KMS-11 (cell line): ENCODE measurements around the gene EFTUD2.
"Not testable (repeated sequence)": the region's sequence is repeated elsewhere in the genome, so short reads cannot be mapped to it uniquely, and the experiment has no call there.

Source experiments
- H2AFZ ChIP-seq: fragments of 200-600 bp; sonication (generic); 2 replicates; pipeline ENCODE4 v1.6.1; 2016; ENCODE audit warnings: antibody characterized with exemption, mixed run types, low read depth
- H3K27ac ChIP-seq: fragments of 200-600 bp; sonication (generic); 2 replicates; pipeline ENCODE4 v1.6.1; 2016; ENCODE audit warnings: mild to moderate bottlenecking, mixed run types
- H3K27me3 ChIP-seq: fragments of 200-600 bp; sonication (generic); 2 replicates; pipeline ENCODE4 v1.6.1; 2017; ENCODE audit warnings: mild to moderate bottlenecking, low read depth, mixed run types, moderate library complexity; ENCODE audit not compliant: insufficient read depth
- H3K36me3 ChIP-seq: fragments of 200-600 bp; sonication (generic); 2 replicates; pipeline ENCODE4 v1.6.1; 2017; ENCODE audit warnings: mild to moderate bottlenecking, mixed run types; ENCODE audit not compliant: insufficient read depth
- H3K4me1 ChIP-seq: fragments of 200-600 bp; sonication (generic); 2 replicates; pipeline ENCODE4 v1.6.1; 2016; ENCODE audit warnings: mild to moderate bottlenecking, low read depth, mixed run types; ENCODE audit not compliant: poor library complexity, severe bottlenecking
- H3K4me2 ChIP-seq: fragments of 200-600 bp; sonication (generic); 2 replicates; pipeline ENCODE4 v1.7.0; 2016; ENCODE audit warnings: mild to moderate bottlenecking, mixed run types
- H3K4me3 ChIP-seq: fragments of 200-600 bp; sonication (generic); IDR thresholded peaks from 2 replicates; pipeline ENCODE4 v1.6.1; 2017; ENCODE audit warnings: low read depth, low read length, mixed read lengths; ENCODE audit not compliant: insufficient read depth
- H3K79me2 ChIP-seq: fragments of 200-600 bp; sonication (generic); 2 replicates; pipeline ENCODE4 v1.6.1; 2016; ENCODE audit warnings: low read depth, mixed run types; ENCODE audit not compliant: insufficient read depth
- H3K9ac ChIP-seq: fragments of 200-600 bp; sonication (generic); 2 replicates; pipeline ENCODE4 v1.6.1; 2016; ENCODE audit warnings: mild to moderate bottlenecking, mixed run types
- H4K20me1 ChIP-seq: fragments of 200-600 bp; sonication (generic); 2 replicates; pipeline ENCODE4 v1.6.1; 2016; ENCODE audit warnings: mild to moderate bottlenecking, mixed run types; ENCODE audit not compliant: insufficient read depth
- CTCF ChIP-seq: fragments of 200-600 bp; sonication (generic); conservative IDR thresholded peaks from 2 replicates; pipeline ENCODE4 v1.6.1; 2017; ENCODE audit warnings: low read depth, mild to moderate bottlenecking, antibody characterized with exemption, low read length, moderate library complexity, mixed read lengths

Gene EFTUD2

GRCh38 chr17:44827863-44828262, 71.4 kb downstream of the EFTUD2 start:
- H3K9ac ChIP-seq, result no peak overlapping the region
- no peaks in the 10 kb centered on the region for H3K4me1 ChIP-seq
- no peak overlapping the region for H2AFZ ChIP-seq
- TF ChIP-seq CTCF, result no peak
- H3K4me2 ChIP-seq, result no peak overlapping the region
- no peaks in the 10 kb centered on the region for H3K36me3 ChIP-seq
- H3K27me3 ChIP-seq, result peaks cover 45% of the 10 kb centered on the region
- H4K20me1 ChIP-seq, result no peaks in the 10 kb centered on the region
- no peak overlapping the region for H3K27ac ChIP-seq
- H3K4me3 ChIP-seq, result no peak overlapping the region
- H3K79me2 ChIP-seq, result no peaks in the 10 kb centered on the region

DNA sequence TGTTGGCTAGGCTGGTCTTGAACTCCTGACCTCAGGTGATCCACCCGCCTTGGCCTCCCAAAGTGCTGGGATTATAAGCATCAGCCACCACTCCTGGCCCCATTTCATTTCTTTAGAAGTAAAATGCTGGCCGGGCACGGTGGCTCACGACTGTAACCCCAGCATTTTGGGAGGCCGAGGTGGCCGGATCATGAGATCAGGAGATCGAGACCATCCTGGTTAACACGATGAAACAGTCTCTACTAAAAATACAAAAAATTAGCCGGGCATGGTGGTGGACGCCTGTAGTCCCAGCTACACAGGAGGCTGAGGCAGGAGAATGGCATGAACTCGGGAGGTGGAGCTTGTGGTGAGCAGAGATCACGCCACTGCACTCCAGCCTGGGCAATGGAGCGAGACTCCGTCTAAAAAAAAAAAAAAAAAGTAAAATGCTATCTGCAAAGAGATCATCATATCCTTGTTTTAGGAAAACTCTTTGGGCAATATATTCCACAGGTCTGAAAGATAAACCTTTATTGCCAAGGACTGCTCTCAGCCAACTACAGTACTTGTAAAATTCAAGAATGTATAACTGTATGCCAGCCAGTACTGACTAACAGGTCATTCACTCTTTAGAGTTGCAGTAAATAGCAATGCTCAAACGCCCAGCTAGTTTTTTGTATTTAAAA, 73.0 kb downstream of the EFTUD2 start:
- H3K4me1 ChIP-seq, result no peaks in the 10 kb centered on the region
- H3K79me2 ChIP-seq, result no peaks in the 10 kb centered on the region
- no peak overlapping the region for H2AFZ ChIP-seq
- H3K4me2 ChIP-seq, result no peak overlapping the region
- H3K27me3 ChIP-seq, result peaks cover 42% of the 10 kb centered on the region
- no peak overlapping the region for H3K27ac ChIP-seq
- no peaks in the 10 kb centered on the region for H3K36me3 ChIP-seq
- TF ChIP-seq CTCF, result no peak
- H4K20me1 ChIP-seq, result no peaks in the 10 kb centered on the region
- no peak overlapping the region for H3K9ac ChIP-seq
- H3K4me3 ChIP-seq, result no peak overlapping the region

DNA sequence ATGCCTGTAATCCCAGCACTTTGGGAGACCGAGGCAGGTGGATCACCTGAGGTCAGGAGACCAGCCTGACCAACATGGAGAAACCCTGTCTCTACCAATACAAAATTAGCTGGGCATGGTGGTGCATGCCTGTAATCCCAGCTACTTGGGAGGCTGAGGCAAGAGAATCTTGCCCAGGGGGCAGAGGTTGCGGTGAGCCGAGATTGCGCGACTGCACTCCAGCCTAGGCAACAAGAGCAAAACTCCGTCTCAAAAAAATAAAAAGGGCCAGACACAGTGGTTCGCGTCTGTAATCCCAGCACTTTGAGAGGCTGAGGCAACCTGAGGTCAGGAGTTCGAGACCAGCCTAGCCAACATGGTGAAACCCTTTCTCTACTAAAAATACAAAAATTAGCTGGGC, 74.0 kb downstream of the EFTUD2 start:
- not testable (repeated sequence) for H3K9ac ChIP-seq, H3K36me3 ChIP-seq, H3K4me3 ChIP-seq, H3K79me2 ChIP-seq, H4K20me1 ChIP-seq, H3K27ac ChIP-seq, H3K4me2 ChIP-seq, H2AFZ ChIP-seq, H3K4me1 ChIP-seq
- peaks cover 32% of the 10 kb centered on the region for H3K27me3 ChIP-seq

DNA sequence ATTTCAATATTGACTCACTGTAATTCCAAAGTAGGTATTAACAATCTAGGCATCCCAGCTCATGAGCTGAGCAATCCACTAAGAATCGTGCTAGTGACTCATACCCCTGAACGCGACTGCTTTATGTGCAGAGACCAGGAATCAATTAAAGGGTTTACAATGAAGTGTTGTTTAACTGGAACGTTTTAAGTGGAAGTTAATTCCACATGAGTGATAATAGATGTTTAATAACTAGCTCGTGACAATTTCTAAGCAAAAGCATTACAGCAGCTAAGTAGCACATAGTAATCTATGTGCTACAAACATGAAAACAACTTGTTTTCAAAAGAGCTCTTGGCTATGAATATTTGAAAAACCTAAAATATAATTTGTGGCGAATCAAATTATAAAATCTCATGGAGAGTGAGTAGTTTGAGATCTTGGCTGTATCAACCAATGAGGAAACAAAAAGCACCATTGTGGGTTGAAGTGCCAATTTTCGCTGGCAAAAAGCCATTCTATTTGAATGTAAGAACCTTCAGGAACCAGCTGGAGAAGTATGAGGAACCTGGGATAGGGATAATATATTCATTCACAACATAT, 78.5 kb downstream of the EFTUD2 start:
- Histone ChIP-seq H3K79me2 (no peaks in the 10 kb centered on the region), H3K4me2 (no peak overlapping the region), H3K27me3 (no peaks in the 10 kb centered on the region), H3K36me3 (no peaks in the 10 kb centered on the region), H2AFZ (no peak overlapping the region), H3K9ac (no peak overlapping the region), H3K4me3 (no peak overlapping the region), H3K27ac (no peak overlapping the region), H4K20me1 (no peaks in the 10 kb centered on the region), H3K4me1 (no peaks in the 10 kb centered on the region)
- TF ChIP-seq CTCF, result no peak

GRCh38 chr17:44818508-44818907, 80.7 kb downstream of the EFTUD2 start:
- H3K4me1 ChIP-seq, result not testable (repeated sequence)

More at GRCh38 chr17:44818508-44818907, 80.7 kb downstream of the EFTUD2 start:
- H3K9ac ChIP-seq, H3K36me3 ChIP-seq, H2AFZ ChIP-seq, H3K27ac ChIP-seq, H3K4me3 ChIP-seq, H3K79me2 ChIP-seq, H3K4me2 ChIP-seq, H4K20me1 ChIP-seq, H3K27me3 ChIP-seq: not testable (repeated sequence)
